HCT116 (cell line): Measurements from ENCODE around the gene DIP2C. TPM values are rescaled to one million over a fixed set of nuclear protein-coding genes. Genes with fewer than 3 reads are reported as not detected.

ENCODE experiments used
- ATAC-seq: fragments of 200-7000 bp; cut with Tn5 transposase; 2 replicates; pipeline ENCODE4 v1.9.1; 2020; ENCODE audit warnings: mild to moderate bottlenecking, moderate library complexity
- BruUV-seq: library from RNA; stranded (reverse); fragments of 400-500 nt; replicated peaks from 2 replicates; lab custom pipeline; 2021; lab: Mats Ljungman, UMichigan
- CTCF ChIA-PET: fragments of 300-600 bp; sonication (Branson Sonifier 250); formaldehyde crosslinking; loops from one replicate; lab custom pipeline; 2021; ENCODE audit warnings: antibody characterized with exemption; lab: Charles Lee
- POLR2A ChIA-PET: fragments of 300-600, 350-600 bp; sonication (Branson Sonifier 250); formaldehyde crosslinking; loops from one replicate; lab custom pipeline; 2021; ENCODE audit warnings: antibody characterized with exemption; lab: Charles Lee
- RAD21 ChIA-PET, 2 experiments: fragments of 300-600 bp; sonication (Branson Sonifier 250); formaldehyde crosslinking; loops; one replicate each; lab custom pipeline; 2023; ENCODE audit warnings: low total read pairs in 2 of 2; ENCODE audit not compliant: uncharacterized antibody in 2 of 2, unreplicated experiment in 2 of 2, low non-redundant PET in 1 of 2; lab: Charles Lee
- DNase-seq: peaks from one replicate; pipeline ENCODE4 v3.0.0-alpha.2; 2010; ENCODE audit warnings: low read depth, low spot score
- H2AFZ ChIP-seq: fragments of 200-600 bp; shearing (Covaris generic), sonication (generic); 2 replicates; pipeline ENCODE4 v1.6.1; 2017; ENCODE audit warnings: low read depth, mixed run types, mixed read lengths, antibody characterized with exemption, low read length; ENCODE audit not compliant: poor library complexity, severe bottlenecking
- H3K27ac ChIP-seq: 2 replicates; pipeline ENCODE4 v1.5.1; 2012; ENCODE audit warnings: low read depth, low read length
- H3K27me3 ChIP-seq: fragments of 200-600 bp; sonication (generic); 2 replicates; pipeline ENCODE4 v1.6.1; 2016; ENCODE audit warnings: mixed run types, low read length, mixed read lengths; ENCODE audit not compliant: insufficient read depth
- H3K36me3 ChIP-seq, 2 experiments: fragments of 200-500 bp in 1 of 2; fragments of 200-600 bp in 1 of 2; sonication (Bioruptor generic) in 1 of 2; sonication (generic) in 1 of 2; 2 replicates each; pipeline versions ENCODE4 v1.5.1 to v1.6.1; 2014 to 2016; ENCODE audit warnings: low read length in 2 of 2, inconsistent platforms in 1 of 2, mixed read lengths in 1 of 2, mixed run types in 1 of 2; ENCODE audit not compliant: insufficient read depth in 2 of 2, control insufficient read depth in 1 of 2
- H3K4me1 ChIP-seq, 2 experiments: fragments of 200-600 bp in 1 of 2; sonication (generic) in 1 of 2; 2 replicates each; pipeline versions ENCODE4 v1.5.1 to v1.6.1; 2012 to 2017; ENCODE audit warnings: low read length in 2 of 2, inconsistent platforms in 1 of 2, mild to moderate bottlenecking in 1 of 2, mixed read lengths in 1 of 2, mixed run types in 1 of 2, moderate library complexity in 1 of 2; ENCODE audit not compliant: insufficient read depth in 2 of 2, control insufficient read depth in 1 of 2
- H3K4me2 ChIP-seq: fragments of 200-600 bp; sonication (generic); 2 replicates; pipeline ENCODE4 v1.6.1; 2017; ENCODE audit warnings: mixed run types, low read length, mixed read lengths
- H3K4me3 ChIP-seq, 2 experiments: fragments of 200-600 bp in 1 of 2; sonication (generic) in 1 of 2; replicated peaks in 1 of 2; 2 replicates each; pipeline ENCODE4 v1.5.1; 2011 to 2016; ENCODE audit warnings: low read length in 2 of 2, control low read depth in 1 of 2, low read depth in 1 of 2, mild to moderate bottlenecking in 1 of 2, mixed read lengths in 1 of 2, mixed run types in 1 of 2
- H3K79me2 ChIP-seq: fragments of 200-600 bp; sonication (generic); 2 replicates; pipeline ENCODE4 v1.6.1; 2017; ENCODE audit warnings: mild to moderate bottlenecking, mixed run types, low read length, moderate library complexity, mixed read lengths; ENCODE audit not compliant: insufficient read depth
- H3K9ac ChIP-seq: fragments of 200-600 bp; sonication (generic); 2 replicates; pipeline ENCODE4 v1.6.1; 2016; ENCODE audit warnings: low read length, mixed read lengths
- H3K9me2 ChIP-seq: fragments of 200-600 bp; sonication (generic), shearing (Covaris generic); 2 replicates; pipeline ENCODE4 v1.6.1; 2017; ENCODE audit warnings: mixed run types, mild to moderate bottlenecking, moderate library complexity; ENCODE audit not compliant: insufficient read depth
- H3K9me3 ChIP-seq, 2 experiments: fragments of 200-500 bp in 1 of 2; fragments of 200-600 bp in 1 of 2; sonication (Bioruptor generic) in 1 of 2; sonication (generic) in 1 of 2; 2 replicates each; pipeline ENCODE4 v1.6.1; 2014 to 2017; ENCODE audit warnings: low read length in 2 of 2, mixed read lengths in 2 of 2, inconsistent platforms in 1 of 2, low read depth in 1 of 2, mild to moderate bottlenecking in 1 of 2, mixed run types in 1 of 2, moderate library complexity in 1 of 2; ENCODE audit not compliant: control insufficient read depth in 1 of 2, insufficient read depth in 1 of 2
- H4K20me1 ChIP-seq: fragments of 200-600 bp; sonication (generic), shearing (Covaris generic); 2 replicates; pipeline ENCODE4 v1.6.1; 2017; ENCODE audit warnings: mixed run types, mild to moderate bottlenecking, moderate library complexity; ENCODE audit not compliant: insufficient read depth
- CBX3 ChIP-seq: IDR thresholded peaks from 2 replicates; pipeline ENCODE4 v1.6.1; 2012; ENCODE audit warnings: low read depth
- CEBPB ChIP-seq: IDR thresholded peaks from 2 replicates; pipeline ENCODE4 v1.6.1; 2012; ENCODE audit warnings: low read depth
- CTCF ChIP-seq, 3 experiments: fragments of 200-600 bp in 1 of 3; sonication (generic) in 1 of 3; IDR thresholded peaks in 2 of 3; conservative IDR thresholded peaks in 1 of 3; 2 replicates each; pipeline ENCODE4 v1.5.1; 2012 to 2017; ENCODE audit warnings: low read depth in 2 of 3, low read length in 2 of 3, antibody characterized with exemption in 1 of 3, borderline replicate concordance in 1 of 3, control low read depth in 1 of 3, mild to moderate bottlenecking in 1 of 3, mixed read lengths in 1 of 3, mixed run types in 1 of 3, moderate library complexity in 1 of 3; ENCODE audit not compliant: insufficient read depth in 1 of 3
- EGR1 ChIP-seq: IDR thresholded peaks from 2 replicates; pipeline ENCODE4 v1.6.1; 2012; ENCODE audit warnings: low read depth
- ELF1 ChIP-seq: IDR thresholded peaks from 2 replicates; pipeline ENCODE4 v1.6.1; 2012; ENCODE audit warnings: low read depth, borderline replicate concordance
- EZH2 ChIP-seq: fragments of 200-600 bp; sonication (generic); IDR thresholded peaks from 2 replicates; pipeline ENCODE4 v1.6.1; 2017; ENCODE audit warnings: antibody characterized with exemption, mixed run types
- EZH2phosphoT487 ChIP-seq: fragments of 200-600 bp; IDR thresholded peaks from 2 replicates; pipeline ENCODE4 v1.6.1; 2018; ENCODE audit warnings: antibody characterized with exemption, borderline replicate concordance
- FOSL1 ChIP-seq: IDR thresholded peaks from 2 replicates; pipeline ENCODE4 v1.6.1; 2012; ENCODE audit warnings: low read depth
- JUND ChIP-seq: IDR thresholded peaks from 2 replicates; pipeline ENCODE4 v1.6.1; 2012
- POLR2A ChIP-seq: IDR thresholded peaks from 2 replicates; pipeline ENCODE4 v1.7.0; 2011; ENCODE audit warnings: borderline replicate concordance; ENCODE audit not compliant: insufficient read depth, insufficient read length; ENCODE audit errors: extremely low read depth
- POLR2AphosphoS5 ChIP-seq: IDR thresholded peaks from 2 replicates; pipeline ENCODE4 v1.6.1; 2011; ENCODE audit warnings: mild to moderate bottlenecking, low read depth, low read length, moderate library complexity
- SIN3A ChIP-seq: IDR thresholded peaks from 2 replicates; pipeline ENCODE4 v1.6.1; 2012; ENCODE audit warnings: low read depth
- SP1 ChIP-seq: IDR thresholded peaks from 2 replicates; pipeline ENCODE4 v1.6.1; 2012; ENCODE audit warnings: low read depth
- SRF ChIP-seq: IDR thresholded peaks from 2 replicates; pipeline ENCODE4 v1.6.1; 2012; ENCODE audit warnings: low read depth
- YY1 ChIP-seq: IDR thresholded peaks from 2 replicates; pipeline ENCODE4 v1.6.1; 2011; ENCODE audit warnings: low read length, low read depth, moderate library complexity, mild to moderate bottlenecking; ENCODE audit not compliant: insufficient replicate concordance; ENCODE audit errors: extremely low read depth
- ZFX ChIP-seq: fragments of 450-650 bp; IDR thresholded peaks from 2 replicates; pipeline ENCODE4 v1.6.1; 2017
- ZNF274 ChIP-seq: fragments of 200-500 bp; sonication (Bioruptor generic); IDR thresholded peaks from 2 replicates; pipeline ENCODE4 v1.6.1; 2014; ENCODE audit warnings: mild to moderate bottlenecking, low read depth, low read length, inconsistent platforms
- intact Hi-C: fragments of 100-400 bp; cut with micrococcal nuclease; formaldehyde crosslinking; loops from 2 replicates; pipeline ENCODE4 v1.10.0; 2022
- total RNA-seq: library from RNA; stranded (reverse); gene quantifications from one replicate; pipeline ENCODE4 v1.2.1, GENCODE V29; 2021; ENCODE audit not compliant: unreplicated experiment
- TF ChIP-seq, protein P1 (sequence below): IDR thresholded peaks from 2 replicates; pipeline ENCODE4 v1.6.1; 2012
- TF ChIP-seq, protein P2 (sequence below): IDR thresholded peaks from 2 replicates; pipeline ENCODE4 v1.6.1; 2012; ENCODE audit warnings: low read depth
- TF ChIP-seq, protein P3 (sequence below): IDR thresholded peaks from 2 replicates; pipeline ENCODE4 v1.6.1; 2012

DIP2C gene
- total RNA-seq, 1 experiment from 2014 or later: 15.4 TPM

GRCh38 chr10:609262-609658 lies 80.2 kb downstream of the DIP2C start:
- TF ChIP-seq YY1: no peak
- no peak for TF ChIP-seq CEBPB
- TF ChIP-seq CTCF (IDR thresholded peaks at IDR 0.05 in 2 of 3, conservative IDR thresholded peaks at IDR 0.05 in 1 of 3; ENCODE audit: borderline replicate concordance in 1 of 3, insufficient read depth in 1 of 3, low read depth in 2 of 3, low read length in 2 of 3): no peak
- TF ChIP-seq POLR2AphosphoS5: no peak
- TF ChIP-seq JUND: no peak
- TF ChIP-seq EZH2: no peak
- TF ChIP-seq, protein P1, sequence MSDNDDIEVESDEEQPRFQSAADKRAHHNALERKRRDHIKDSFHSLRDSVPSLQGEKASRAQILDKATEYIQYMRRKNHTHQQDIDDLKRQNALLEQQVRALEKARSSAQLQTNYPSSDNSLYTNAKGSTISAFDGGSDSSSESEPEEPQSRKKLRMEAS: no peak
- no peak for TF ChIP-seq EGR1
- TF ChIP-seq ELF1: no peak
- TF ChIP-seq SP1: no peak
- no peak for TF ChIP-seq SRF
- TF ChIP-seq FOSL1: no peak
- TF ChIP-seq, protein P2, sequence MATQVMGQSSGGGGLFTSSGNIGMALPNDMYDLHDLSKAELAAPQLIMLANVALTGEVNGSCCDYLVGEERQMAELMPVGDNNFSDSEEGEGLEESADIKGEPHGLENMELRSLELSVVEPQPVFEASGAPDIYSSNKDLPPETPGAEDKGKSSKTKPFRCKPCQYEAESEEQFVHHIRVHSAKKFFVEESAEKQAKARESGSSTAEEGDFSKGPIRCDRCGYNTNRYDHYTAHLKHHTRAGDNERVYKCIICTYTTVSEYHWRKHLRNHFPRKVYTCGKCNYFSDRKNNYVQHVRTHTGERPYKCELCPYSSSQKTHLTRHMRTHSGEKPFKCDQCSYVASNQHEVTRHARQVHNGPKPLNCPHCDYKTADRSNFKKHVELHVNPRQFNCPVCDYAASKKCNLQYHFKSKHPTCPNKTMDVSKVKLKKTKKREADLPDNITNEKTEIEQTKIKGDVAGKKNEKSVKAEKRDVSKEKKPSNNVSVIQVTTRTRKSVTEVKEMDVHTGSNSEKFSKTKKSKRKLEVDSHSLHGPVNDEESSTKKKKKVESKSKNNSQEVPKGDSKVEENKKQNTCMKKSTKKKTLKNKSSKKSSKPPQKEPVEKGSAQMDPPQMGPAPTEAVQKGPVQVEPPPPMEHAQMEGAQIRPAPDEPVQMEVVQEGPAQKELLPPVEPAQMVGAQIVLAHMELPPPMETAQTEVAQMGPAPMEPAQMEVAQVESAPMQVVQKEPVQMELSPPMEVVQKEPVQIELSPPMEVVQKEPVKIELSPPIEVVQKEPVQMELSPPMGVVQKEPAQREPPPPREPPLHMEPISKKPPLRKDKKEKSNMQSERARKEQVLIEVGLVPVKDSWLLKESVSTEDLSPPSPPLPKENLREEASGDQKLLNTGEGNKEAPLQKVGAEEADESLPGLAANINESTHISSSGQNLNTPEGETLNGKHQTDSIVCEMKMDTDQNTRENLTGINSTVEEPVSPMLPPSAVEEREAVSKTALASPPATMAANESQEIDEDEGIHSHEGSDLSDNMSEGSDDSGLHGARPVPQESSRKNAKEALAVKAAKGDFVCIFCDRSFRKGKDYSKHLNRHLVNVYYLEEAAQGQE: no peak
- no peak for TF ChIP-seq POLR2A
- no peak for TF ChIP-seq EZH2phosphoT487
- no peak for TF ChIP-seq CBX3
- TF ChIP-seq ZFX: no peak
- TF ChIP-seq, protein P3, sequence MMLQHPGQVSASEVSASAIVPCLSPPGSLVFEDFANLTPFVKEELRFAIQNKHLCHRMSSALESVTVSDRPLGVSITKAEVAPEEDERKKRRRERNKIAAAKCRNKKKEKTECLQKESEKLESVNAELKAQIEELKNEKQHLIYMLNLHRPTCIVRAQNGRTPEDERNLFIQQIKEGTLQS: no peak
- TF ChIP-seq ZNF274: no peak
- no peak for TF ChIP-seq SIN3A
- Histone ChIP-seq H2AFZ (no peak overlapping the region), H3K9me3 (no peaks in the 10 kb centered on the region), H3K4me1 (peaks cover 13 to 15% of the 10 kb centered on the region in 2 experiments; a peak in 3 of 4 replicates), H3K36me3 (no peaks in the 10 kb centered on the region), H4K20me1 (no peaks in the 10 kb centered on the region), H3K9me2 (no peaks in the 10 kb centered on the region), H3K79me2 (no peaks in the 10 kb centered on the region), H3K9ac (no peak overlapping the region), H3K27me3 (no peaks in the 10 kb centered on the region), H3K4me2 (no peak overlapping the region), H3K27ac (no peak overlapping the region), H3K4me3 (no peak overlapping the region)
- no TSS peak for BruUV-seq
- ATAC-seq: no peak
- CTCF ChIA-PET: no interaction called here
- intact Hi-C loops: no loop called here
- POLR2A ChIA-PET: no interaction called here
- RAD21 ChIA-PET: no interaction called here
- DNase-seq: no peak
